Neural progenitor cell (in vitro differentiated cells): Measurements from ENCODE around the gene KAZN. TPM values are rescaled to one million over a fixed set of nuclear protein-coding genes. Genes with fewer than 3 reads are reported as not detected.

Experiments used
- DNase-seq: peaks from one replicate; pipeline ENCODE4 v3.0.0-alpha.2; 2016; ENCODE audit warnings: low spot score
- H2AFZ ChIP-seq: fragments of 200-600 bp; sonication (generic); replicated peaks from 2 replicates; pipeline ENCODE4 v1.6.1; 2016; ENCODE audit warnings: antibody characterized with exemption
- H3F3A ChIP-seq: fragments of 200-600 bp; sonication (generic); 2 replicates; pipeline ENCODE4 v1.6.1; 2016; ENCODE audit warnings: antibody characterized with exemption, low read depth
- H3K27ac ChIP-seq: fragments of 200-600 bp; sonication (generic); 2 replicates; pipeline ENCODE4 v1.5.1; 2016; ENCODE audit warnings: mild to moderate bottlenecking
- H3K27me3 ChIP-seq: fragments of 200-600 bp; sonication (generic); 2 replicates; pipeline ENCODE4 v1.6.1; 2016; ENCODE audit warnings: mild to moderate bottlenecking, moderate library complexity
- H3K36me3 ChIP-seq: fragments of 200-600 bp; sonication (generic); 2 replicates; pipeline ENCODE4 v1.5.1; 2016
- H3K4me1 ChIP-seq: fragments of 200-600 bp; sonication (generic); 2 replicates; pipeline ENCODE4 v1.6.1; 2016; ENCODE audit warnings: mixed run types
- H3K4me2 ChIP-seq: fragments of 200-600 bp; sonication (generic); 2 replicates; pipeline ENCODE4 v1.6.1; 2016
- H3K4me3 ChIP-seq: fragments of 200-600 bp; sonication (generic); 2 replicates; pipeline ENCODE4 v1.5.1; 2016
- H3K79me2 ChIP-seq: fragments of 200-600 bp; sonication (generic); 2 replicates; pipeline ENCODE4 v1.6.1; 2016; ENCODE audit warnings: low read depth
- H3K9ac ChIP-seq: fragments of 200-600 bp; sonication (generic); 2 replicates; pipeline ENCODE4 v1.6.1; 2016
- H3K9me3 ChIP-seq: fragments of 200-600 bp; sonication (generic); 2 replicates; pipeline ENCODE4 v1.5.1; 2016; ENCODE audit warnings: low read depth
- H4K20me1 ChIP-seq: fragments of 200-600 bp; sonication (generic); 2 replicates; pipeline ENCODE4 v1.6.1; 2016; ENCODE audit warnings: low read depth
- H3K27ac Mint-ChIP-seq: 3 replicates; pipeline ENCODE4 v1.8.0; 2021; ENCODE audit warnings: mixed read lengths
- H3K27me3 Mint-ChIP-seq: 2 replicates; pipeline ENCODE4 v1.8.0; 2022; ENCODE audit warnings: low read depth, mild to moderate bottlenecking, inconsistent platforms, moderate library complexity, mixed read lengths; ENCODE audit not compliant: insufficient read depth
- H3K36me3 Mint-ChIP-seq: 3 replicates; pipeline ENCODE4 v1.8.0; 2021; ENCODE audit warnings: mixed read lengths
- H3K4me1 Mint-ChIP-seq: 3 replicates; pipeline ENCODE4 v1.8.0; 2021; ENCODE audit warnings: mixed read lengths
- H3K4me3 Mint-ChIP-seq: 3 replicates; pipeline ENCODE4 v1.8.0; 2021; ENCODE audit warnings: mild to moderate bottlenecking, moderate library complexity, mixed read lengths
- H3K9me3 Mint-ChIP-seq: 3 replicates; pipeline ENCODE4 v1.8.0; 2020; ENCODE audit warnings: mixed read lengths
- EZH2 ChIP-seq: fragments of 200-600 bp; sonication (generic); IDR thresholded peaks from 2 replicates; pipeline ENCODE4 v1.6.1; 2017; ENCODE audit warnings: antibody characterized with exemption, mild to moderate bottlenecking, moderate library complexity
- EZH2phosphoT487 ChIP-seq: fragments of 200-600 bp; sonication (generic); IDR thresholded peaks from 2 replicates; pipeline ENCODE4 v1.6.1; 2017; ENCODE audit warnings: antibody characterized with exemption
- total RNA-seq: library from RNA; depleted of rRNA; stranded (reverse); fragments of >200 nt; gene quantifications from 2 replicates; pipeline ENCODE4 v1.2.3, GENCODE V29; 2015; ENCODE audit warnings: low replicate concordance
- TF ChIP-seq, protein P1 (sequence below): fragments of 200-600 bp; sonication (generic); IDR thresholded peaks from 2 replicates; pipeline ENCODE4 v1.5.1; 2017; ENCODE audit warnings: antibody characterized with exemption, mild to moderate bottlenecking

Gene KAZN
- total RNA-seq, 1 donor from 2014 or later: 6.1 TPM

DNA sequence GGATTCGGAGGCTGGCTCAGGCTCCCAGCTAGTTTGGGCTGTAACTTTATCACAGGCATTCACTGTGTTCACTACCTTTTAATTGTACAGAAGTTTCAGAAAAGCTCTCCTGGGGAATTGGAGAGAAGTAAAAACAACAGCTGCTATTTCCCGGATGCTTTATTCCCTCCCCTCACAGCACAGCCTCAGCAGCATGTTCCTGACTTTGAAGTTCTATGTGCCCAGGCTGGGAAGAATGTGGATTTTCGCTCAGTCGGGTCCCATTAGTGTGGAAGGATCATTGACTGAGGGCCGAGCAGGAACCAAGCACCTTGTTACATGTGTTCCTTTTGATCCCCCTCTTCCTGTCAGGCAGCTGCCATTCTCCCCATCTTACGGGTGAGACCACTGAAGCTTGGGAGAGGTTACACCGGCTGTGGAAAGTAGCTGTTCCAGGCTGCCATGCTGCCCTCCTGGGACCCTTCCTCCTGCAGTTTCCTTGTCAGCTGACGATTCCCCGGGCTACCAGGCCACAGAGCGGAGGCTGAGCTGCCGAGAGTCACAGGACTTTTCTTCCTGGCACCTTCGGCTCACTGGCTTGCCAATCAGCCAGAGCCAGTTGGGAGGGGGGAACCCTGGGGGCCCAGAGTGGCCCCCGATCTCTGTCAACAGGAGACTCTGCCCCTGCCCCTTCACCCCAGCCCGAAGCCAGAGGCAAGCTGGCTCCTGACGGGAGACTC, 331.9 kb downstream of the KAZN start:
- Histone ChIP-seq H3K9me3 (no peaks in the 10 kb centered on the region), H3K79me2 (peaks cover 4% of the 10 kb centered on the region), H3F3A (peaks cover 5% of the 10 kb centered on the region), H4K20me1 (peaks cover 24% of the 10 kb centered on the region), H3K36me3 (no peaks in the 10 kb centered on the region), H3K4me1 (peaks cover under 1% of the 10 kb centered on the region), H2AFZ (no peak overlapping the region), H3K9ac (no peak overlapping the region), H3K27me3 (peaks cover 25% of the 10 kb centered on the region), H3K27ac (no peak overlapping the region), H3K4me2 (no peak overlapping the region), H3K4me3 (no peak overlapping the region)
- H3K4me1 Mint-ChIP-seq: peaks cover 50% of the 10 kb centered on the region
- H3K9me3 Mint-ChIP-seq: no peaks in the 10 kb centered on the region
- no peak for DNase-seq
- no peak overlapping the region for H3K27ac Mint-ChIP-seq
- no peak for TF ChIP-seq EZH2phosphoT487
- no peak for TF ChIP-seq EZH2
- TF ChIP-seq, protein P1, sequence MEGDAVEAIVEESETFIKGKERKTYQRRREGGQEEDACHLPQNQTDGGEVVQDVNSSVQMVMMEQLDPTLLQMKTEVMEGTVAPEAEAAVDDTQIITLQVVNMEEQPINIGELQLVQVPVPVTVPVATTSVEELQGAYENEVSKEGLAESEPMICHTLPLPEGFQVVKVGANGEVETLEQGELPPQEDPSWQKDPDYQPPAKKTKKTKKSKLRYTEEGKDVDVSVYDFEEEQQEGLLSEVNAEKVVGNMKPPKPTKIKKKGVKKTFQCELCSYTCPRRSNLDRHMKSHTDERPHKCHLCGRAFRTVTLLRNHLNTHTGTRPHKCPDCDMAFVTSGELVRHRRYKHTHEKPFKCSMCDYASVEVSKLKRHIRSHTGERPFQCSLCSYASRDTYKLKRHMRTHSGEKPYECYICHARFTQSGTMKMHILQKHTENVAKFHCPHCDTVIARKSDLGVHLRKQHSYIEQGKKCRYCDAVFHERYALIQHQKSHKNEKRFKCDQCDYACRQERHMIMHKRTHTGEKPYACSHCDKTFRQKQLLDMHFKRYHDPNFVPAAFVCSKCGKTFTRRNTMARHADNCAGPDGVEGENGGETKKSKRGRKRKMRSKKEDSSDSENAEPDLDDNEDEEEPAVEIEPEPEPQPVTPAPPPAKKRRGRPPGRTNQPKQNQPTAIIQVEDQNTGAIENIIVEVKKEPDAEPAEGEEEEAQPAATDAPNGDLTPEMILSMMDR: no peak
- no peaks in the 10 kb centered on the region for H3K36me3 Mint-ChIP-seq
- no peak overlapping the region for H3K4me3 Mint-ChIP-seq
- peaks cover 11% of the 10 kb centered on the region for H3K27me3 Mint-ChIP-seq

DNA sequence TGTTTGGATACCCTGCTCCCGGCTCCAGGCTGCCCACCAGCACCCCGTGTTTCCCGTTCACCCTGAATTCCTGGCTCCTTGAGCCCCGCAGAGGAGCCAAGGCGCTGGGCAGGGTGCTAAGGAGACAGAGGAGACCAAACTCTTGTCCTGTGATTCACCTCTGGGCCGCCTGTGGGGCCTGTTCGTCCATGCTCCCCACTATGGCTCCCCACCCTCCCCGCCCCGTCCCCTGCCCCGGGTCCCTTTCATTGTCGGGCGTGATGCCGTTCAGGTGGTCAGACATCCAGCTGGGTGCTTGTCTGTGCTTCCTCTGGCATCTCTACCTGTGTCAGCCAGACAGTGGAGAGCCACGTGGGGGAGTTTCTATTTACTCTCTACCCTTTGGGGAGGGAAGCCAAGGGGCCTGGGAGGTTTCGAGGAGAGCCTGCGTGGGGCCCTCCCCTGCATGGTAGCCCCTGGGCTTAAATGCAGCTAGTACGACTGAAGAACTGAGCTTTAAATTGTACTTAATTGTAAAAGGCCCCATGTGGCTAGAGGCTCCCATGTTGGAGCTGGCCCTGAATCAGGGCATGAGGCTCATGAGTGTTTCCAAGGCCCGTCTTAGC, 333.7 kb downstream of the KAZN start:
- Mint-ChIP-seq H3K27ac (no peak overlapping the region), H3K4me1 (peaks cover 46% of the 10 kb centered on the region), H3K9me3 (no peaks in the 10 kb centered on the region), H3K36me3 (no peaks in the 10 kb centered on the region), H3K27me3 (peaks cover 7% of the 10 kb centered on the region), H3K4me3 (no peak overlapping the region)
- H3K27me3 ChIP-seq: peaks cover 7% of the 10 kb centered on the region
- no peaks in the 10 kb centered on the region for H3K79me2 ChIP-seq
- H3K4me1 ChIP-seq: no peaks in the 10 kb centered on the region
- no peak for DNase-seq
- no peak overlapping the region for H3K4me2 ChIP-seq
- no peaks in the 10 kb centered on the region for H3F3A ChIP-seq
- no peaks in the 10 kb centered on the region for H3K36me3 ChIP-seq
- H3K9me3 ChIP-seq: no peaks in the 10 kb centered on the region
- TF ChIP-seq EZH2phosphoT487 (no peak), EZH2 (no peak)
- TF ChIP-seq, protein P1: no peak
- H3K4me3 ChIP-seq: no peak overlapping the region
- no peak overlapping the region for H2AFZ ChIP-seq
- no peak overlapping the region for H3K27ac ChIP-seq
- peaks cover 12% of the 10 kb centered on the region for H4K20me1 ChIP-seq
- no peak overlapping the region for H3K9ac ChIP-seq

DNA sequence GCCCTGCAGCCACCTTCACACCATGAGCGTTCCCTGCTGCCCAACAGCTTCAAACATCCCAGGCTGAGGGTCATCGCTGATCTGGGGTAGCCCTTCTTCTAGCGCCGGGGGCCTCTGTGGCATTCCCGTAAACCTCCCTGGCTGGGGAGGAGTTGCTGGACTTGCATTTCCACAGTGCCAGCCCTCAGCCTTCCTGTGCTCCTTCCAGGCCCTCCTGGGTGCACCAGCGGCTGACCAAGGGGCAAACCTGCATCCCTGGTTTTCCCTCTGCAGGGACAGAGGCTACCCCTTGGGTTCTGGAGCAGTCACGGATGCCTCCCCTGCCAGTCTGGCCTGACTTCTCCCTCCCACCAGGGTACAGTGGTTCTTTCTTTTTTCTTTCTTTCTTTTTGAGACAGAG, 336.4 kb downstream of the KAZN start:
- Histone ChIP-seq H2AFZ (no peak overlapping the region), H3K27ac (no peak overlapping the region), H4K20me1 (peaks cover 9% of the 10 kb centered on the region), H3F3A (no peaks in the 10 kb centered on the region), H3K27me3 (no peaks in the 10 kb centered on the region), H3K4me2 (no peak overlapping the region), H3K4me1 (peaks cover under 1% of the 10 kb centered on the region), H3K36me3 (no peaks in the 10 kb centered on the region), H3K79me2 (no peaks in the 10 kb centered on the region), H3K9me3 (no peaks in the 10 kb centered on the region), H3K9ac (no peak overlapping the region), H3K4me3 (no peak overlapping the region)
- peaks cover 30% of the 10 kb centered on the region for H3K4me1 Mint-ChIP-seq
- peaks cover 2% of the 10 kb centered on the region for H3K27me3 Mint-ChIP-seq
- no peak for DNase-seq
- H3K27ac Mint-ChIP-seq: no peak overlapping the region
- no peaks in the 10 kb centered on the region for H3K9me3 Mint-ChIP-seq
- H3K4me3 Mint-ChIP-seq: no peak overlapping the region
- TF ChIP-seq, protein P1: no peak
- TF ChIP-seq EZH2 (no peak), EZH2phosphoT487 (no peak)
- H3K36me3 Mint-ChIP-seq: no peaks in the 10 kb centered on the region
